Cardiac fibroblast (primary cell): ENCODE data around the gene LZTR1.

ENCODE experiments used
- DNase-seq, 2 donors: peaks; one replicate each; pipeline versions ENCODE4 v3.0.0 to v3.0.0-alpha.2; 2010; ENCODE audit warnings: low read depth in 2 of 2
- H3K4me3 ChIP-seq, 2 donors: replicated peaks in 1 of 2; 1 replicate in 1 of 2; 2 replicates in 1 of 2; pipeline ENCODE4 v1.5.1; 2011; ENCODE audit warnings: low read depth in 2 of 2, low read length in 2 of 2, mild to moderate bottlenecking in 2 of 2, moderate library complexity in 1 of 2
- TF ChIP-seq, protein P1 (sequence below): IDR thresholded peaks from one replicate; pipeline ENCODE4 v1.5.1; 2011; ENCODE audit warnings: low read depth, mild to moderate bottlenecking, low read length, inconsistent platforms

Gene LZTR1

DNA sequence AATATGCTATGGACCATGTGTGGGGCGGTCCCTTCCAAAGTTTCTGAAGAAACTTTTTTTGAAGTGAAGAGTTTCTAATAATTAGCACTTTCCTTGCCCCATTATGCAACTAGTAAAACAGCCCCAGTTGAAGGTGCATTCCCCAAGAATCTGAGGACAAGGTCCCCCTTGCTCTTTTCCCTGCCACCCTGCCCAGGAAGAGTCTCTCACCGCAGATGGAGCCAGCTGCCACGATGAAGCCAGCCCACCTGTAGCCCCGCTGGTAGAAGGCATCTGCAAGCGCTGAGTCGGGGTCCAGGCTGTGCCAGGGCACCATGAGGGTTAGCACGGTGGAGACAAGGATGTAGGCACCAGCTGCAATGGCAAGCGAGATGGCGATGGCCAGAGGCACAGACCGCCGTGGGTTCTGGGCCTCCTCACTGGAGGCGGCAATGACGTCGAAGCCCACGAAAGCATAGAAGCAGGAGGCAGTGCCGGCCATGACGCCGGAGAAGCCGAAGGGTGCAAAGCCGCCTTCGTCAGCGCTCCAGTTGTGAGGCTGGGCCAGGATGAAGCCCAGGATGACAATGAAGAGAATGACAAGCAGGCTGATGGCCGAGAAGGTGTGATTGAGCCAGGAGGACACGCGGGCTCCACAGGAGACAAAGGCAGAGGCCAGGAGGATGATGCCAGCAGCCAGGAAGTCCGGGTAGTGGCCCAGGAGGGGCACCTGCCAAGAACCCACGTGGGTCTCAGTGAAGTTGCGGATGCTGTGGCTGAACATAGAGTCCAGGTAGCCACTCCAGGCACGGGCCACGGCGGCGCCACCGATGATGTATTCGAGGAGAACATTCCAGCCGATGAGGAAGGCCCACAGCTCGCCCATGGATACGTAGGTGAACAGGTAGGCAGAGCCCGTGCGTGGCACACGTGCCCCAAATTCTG lies 48.8 kb downstream of the LZTR1 start:
- H3K4me3 ChIP-seq = no peak overlapping the region
- no peak for DNase-seq
- TF ChIP-seq, protein P1, sequence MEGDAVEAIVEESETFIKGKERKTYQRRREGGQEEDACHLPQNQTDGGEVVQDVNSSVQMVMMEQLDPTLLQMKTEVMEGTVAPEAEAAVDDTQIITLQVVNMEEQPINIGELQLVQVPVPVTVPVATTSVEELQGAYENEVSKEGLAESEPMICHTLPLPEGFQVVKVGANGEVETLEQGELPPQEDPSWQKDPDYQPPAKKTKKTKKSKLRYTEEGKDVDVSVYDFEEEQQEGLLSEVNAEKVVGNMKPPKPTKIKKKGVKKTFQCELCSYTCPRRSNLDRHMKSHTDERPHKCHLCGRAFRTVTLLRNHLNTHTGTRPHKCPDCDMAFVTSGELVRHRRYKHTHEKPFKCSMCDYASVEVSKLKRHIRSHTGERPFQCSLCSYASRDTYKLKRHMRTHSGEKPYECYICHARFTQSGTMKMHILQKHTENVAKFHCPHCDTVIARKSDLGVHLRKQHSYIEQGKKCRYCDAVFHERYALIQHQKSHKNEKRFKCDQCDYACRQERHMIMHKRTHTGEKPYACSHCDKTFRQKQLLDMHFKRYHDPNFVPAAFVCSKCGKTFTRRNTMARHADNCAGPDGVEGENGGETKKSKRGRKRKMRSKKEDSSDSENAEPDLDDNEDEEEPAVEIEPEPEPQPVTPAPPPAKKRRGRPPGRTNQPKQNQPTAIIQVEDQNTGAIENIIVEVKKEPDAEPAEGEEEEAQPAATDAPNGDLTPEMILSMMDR = no peak

DNA sequence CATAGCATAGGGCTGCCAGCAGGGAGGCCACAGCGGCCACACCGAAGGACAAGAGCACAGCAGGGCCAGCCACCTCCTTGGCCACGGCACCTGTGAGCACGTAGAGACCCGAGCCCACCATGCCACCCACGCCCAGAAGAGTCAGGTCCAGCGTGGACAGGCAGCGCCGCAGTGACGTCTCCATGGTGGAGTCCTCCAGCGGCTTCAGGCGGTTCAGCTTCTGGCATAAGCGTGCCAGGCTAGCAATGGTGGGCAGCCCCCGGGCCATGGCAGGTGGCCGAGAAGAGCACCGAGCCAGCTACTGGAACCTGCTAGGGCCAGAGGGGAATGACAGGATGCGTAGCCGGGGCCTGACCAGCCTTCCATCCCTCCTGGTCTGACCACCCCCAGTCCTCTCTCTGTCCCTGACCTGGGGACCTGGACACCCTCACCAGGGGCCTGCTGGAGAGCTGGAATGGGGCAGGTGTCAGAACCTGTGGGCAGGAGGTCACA lies 49.5 kb downstream of the LZTR1 start:
- no peak for DNase-seq
- H3K4me3 ChIP-seq = no peak overlapping the region
- TF ChIP-seq, protein P1 = no peak

DNA sequence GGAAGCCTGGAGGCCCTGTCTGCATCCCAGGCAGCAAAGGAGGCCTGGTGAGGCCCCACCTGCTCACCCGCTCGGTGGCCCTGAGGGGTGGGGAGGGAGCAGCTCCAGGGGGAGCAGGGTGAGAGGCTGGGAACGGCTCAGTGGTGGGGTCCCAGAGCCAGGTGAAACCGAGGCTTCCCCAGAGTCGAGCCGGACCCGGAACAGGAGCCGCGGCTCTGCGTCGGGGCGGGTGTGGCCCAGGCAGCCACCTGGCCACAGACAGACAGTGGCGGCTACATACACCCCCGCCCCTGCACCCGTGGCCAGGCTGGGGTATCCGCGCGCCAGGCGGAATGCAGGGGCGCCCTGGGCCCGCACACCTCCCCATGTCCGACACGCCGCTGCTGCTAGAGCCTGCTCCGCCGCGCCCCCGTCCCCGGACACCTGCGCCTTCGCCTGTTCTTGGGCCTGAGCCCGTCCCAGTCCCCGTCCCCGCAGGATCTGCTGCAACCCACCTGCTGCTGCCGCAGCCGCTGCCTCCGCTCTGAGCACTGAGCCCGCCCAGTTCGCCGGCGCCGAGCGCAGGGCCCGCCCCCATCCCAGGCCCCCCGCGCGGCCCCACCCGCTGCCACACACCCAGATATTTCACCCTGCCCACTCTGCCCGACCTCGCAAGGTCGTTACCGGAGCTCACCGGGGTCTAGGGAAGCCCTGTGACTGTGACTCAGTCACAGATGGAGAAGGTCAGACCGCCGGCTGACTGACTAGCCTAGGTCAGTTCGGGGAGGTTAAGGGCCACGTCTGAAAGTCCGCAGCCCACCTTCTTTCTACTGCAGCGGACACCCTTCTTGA lies 50.2 kb downstream of the LZTR1 start, which contains the start of gene SLC7A4:
SLC7A4 (minus strand) TSS at position 525 of the 831 bp plus-strand sequence. CDS start 749 bp downstream, outside the sequence.
- no peak for DNase-seq
- H3K4me3 ChIP-seq = no peak within 1 kb of the TSS
- TF ChIP-seq, protein P1 = no peak

- no peak for DNase-seq
- TF ChIP-seq, protein P1 = no peak
Measured at GRCh38 chr22:21032868-21033688, 51.0 kb downstream of the LZTR1 start.

GRCh38 chr22:21033895-21034294 lies 51.8 kb downstream of the LZTR1 start:
- no peak for DNase-seq
- H3K4me3 ChIP-seq = no peak overlapping the region
- TF ChIP-seq, protein P1 = no peak

More at GRCh38 chr22:21032868-21033688, 51.0 kb downstream of the LZTR1 start:
- no peak overlapping the region for H3K4me3 ChIP-seq

- no peak overlapping the region for H3K4me3 ChIP-seq
- DNase-seq = no peak
- TF ChIP-seq, protein P1 = no peak
Measured at GRCh38 chr22:21034989-21035388, 52.9 kb downstream of the LZTR1 start.
